Upper lobe of left lung (tissue), 4 donors: Measurements from ENCODE around the gene CCDC85B.

Experiments used
- CTCF ChIP-seq, 6 experiments: fragments of 450-650 bp in 4 of 6; fragments of 200-600 bp in 2 of 6; sonication (generic) in 2 of 6; IDR thresholded peaks; one replicate each; pipeline ENCODE4 v1.5.1; 2016 to 2019; ENCODE audit warnings: antibody characterized with exemption in 6 of 6
- POLR2AphosphoS5 ChIP-seq, 2 donors: sonication (generic); formaldehyde crosslinking; IDR thresholded peaks; one replicate each; pipeline ENCODE4 v1.5.1; 2017; ENCODE audit warnings: antibody characterized with exemption in 2 of 2

DNA sequence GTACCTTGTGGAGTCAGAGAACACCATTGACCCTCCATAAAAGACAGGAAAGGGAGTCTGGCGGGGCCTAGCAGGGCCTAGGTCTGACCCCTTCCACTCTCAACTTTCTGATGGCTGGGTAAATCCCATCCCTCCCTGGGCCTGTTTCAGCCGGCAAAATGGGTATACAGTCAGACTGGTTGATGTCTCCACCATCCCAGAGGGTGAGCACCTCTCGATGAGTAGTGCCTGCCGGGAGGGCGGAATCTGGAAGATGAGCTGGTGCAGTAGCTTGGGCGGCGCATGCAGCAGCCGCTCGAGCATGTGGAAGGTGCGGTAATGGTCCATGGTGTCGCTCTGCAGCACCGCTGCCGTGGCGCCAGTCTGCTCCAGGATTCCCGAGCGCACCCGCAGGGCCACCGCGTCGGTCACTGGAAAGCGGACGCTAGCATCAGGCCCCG lies 2.7 kb upstream of the CCDC85B start:
- TF ChIP-seq POLR2AphosphoS5 (IDR thresholded peaks at IDR 0.05): no peak
- TF ChIP-seq CTCF (IDR thresholded peaks at IDR 0.05): no peak
